Inferior parietal cortex (tissue), 1 donor: ENCODE data around the gene ING3.

Source experiments
- DNase-seq: peaks from one replicate; pipeline ENCODE4 v3.0.0-alpha.2; 2016; ENCODE audit errors: extremely low spot score

Gene ING3

DNA sequence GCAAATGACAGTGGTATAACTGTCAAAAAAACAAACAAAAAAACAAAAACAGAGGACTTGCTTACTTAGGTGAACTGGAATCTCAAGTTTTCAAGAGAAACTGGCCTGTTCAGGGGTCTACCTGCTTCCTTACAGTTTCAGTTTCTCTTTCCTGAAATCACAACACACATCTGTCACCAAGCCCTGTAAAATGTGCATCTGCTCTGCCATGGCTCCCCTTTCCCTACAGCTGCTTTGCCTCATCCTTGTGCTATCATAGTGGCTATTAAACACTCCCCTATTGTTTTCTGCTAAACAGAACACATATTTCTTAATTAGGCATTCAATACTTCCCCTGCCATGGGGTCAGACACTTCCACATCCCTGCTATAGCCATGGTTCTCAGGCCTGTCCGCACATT is 75.6 kb downstream of the ING3 start:
- DNase-seq, result no peak

DNA sequence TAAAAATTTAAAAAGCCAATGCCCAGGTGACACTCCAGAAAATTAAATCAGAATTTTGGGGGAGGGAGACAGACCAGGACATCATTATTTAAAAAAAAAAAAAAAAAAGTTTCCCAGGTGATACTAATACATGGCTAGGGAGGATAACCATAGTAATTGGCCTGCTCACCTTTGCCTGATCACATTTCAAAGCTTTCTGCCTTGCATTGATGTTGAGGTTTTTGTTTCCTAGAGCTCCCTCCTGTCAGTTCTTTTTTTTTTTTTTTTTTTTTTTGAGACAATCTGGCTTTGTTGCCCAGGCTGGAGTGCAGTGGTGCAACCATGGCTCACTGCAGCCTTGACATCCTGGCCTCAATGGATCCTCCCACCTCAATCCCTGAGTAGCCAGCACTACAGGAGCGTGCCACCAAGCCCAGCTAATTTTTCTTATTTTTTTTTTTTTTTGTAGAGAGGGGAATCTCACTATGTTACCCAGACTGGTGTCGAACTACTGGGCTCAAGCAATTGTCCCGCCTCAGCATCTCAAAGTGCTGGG is 76.1 kb downstream of the ING3 start:
- DNase-seq, result no peak
